K562 (cell line): ENCODE data around the gene DSG3.

Experiments used
- BACH1 ChIP-seq: fragments of 200-800 bp; sonication (Bioruptor generic); IDR thresholded peaks from 2 replicates; pipeline ENCODE4 v1.6.1; 2016; ENCODE audit warnings: missing genetic modification characterization, missing compliant biosample characterization
- E2F8 ChIP-seq: fragments of 450-650 bp; IDR thresholded peaks from 2 replicates; pipeline ENCODE4 v1.7.1; 2018; ENCODE audit warnings: mild to moderate bottlenecking, low read depth; ENCODE audit not compliant: partially characterized antibody
- EGR1 ChIP-seq: fragments of 450-650 bp; conservative IDR thresholded peaks from 2 replicates; pipeline ENCODE4 v1.6.1; 2017; ENCODE audit warnings: mild to moderate bottlenecking
- ELF1 ChIP-seq: fragments of 200-800 bp; sonication (Bioruptor generic); IDR thresholded peaks from 2 replicates; pipeline ENCODE4 v1.6.1; 2016; ENCODE audit warnings: missing genetic modification characterization, missing compliant biosample characterization
- RBM15 ChIP-seq: fragments of 200-400 bp; formaldehyde crosslinking; IDR thresholded peaks from 2 replicates; pipeline ENCODE4 v1.6.1; 2018; ENCODE audit warnings: mild to moderate bottlenecking, low read length, moderate library complexity; ENCODE audit not compliant: insufficient read depth
- RNF219 ChIP-seq: fragments of 250-450 bp; sonication (Bioruptor Pico); IDR thresholded peaks from 2 replicates; pipeline ENCODE4 v1.5.0; 2022; ENCODE audit warnings: mild to moderate bottlenecking
- SREBF1 ChIP-seq: fragments of 150-350 bp; IDR thresholded peaks from 2 replicates; pipeline ENCODE4 v1.6.1; 2014; ENCODE audit warnings: antibody characterized with exemption, low read depth, low read length, borderline replicate concordance
- TAF1 ChIP-seq: IDR thresholded peaks from 2 replicates; pipeline ENCODE4 v1.6.1; 2011; ENCODE audit warnings: mild to moderate bottlenecking, low read length, moderate library complexity; ENCODE audit not compliant: insufficient read depth, control insufficient read depth, severe bottlenecking; ENCODE audit errors: extremely low read depth
- TGIF2 ChIP-seq: sonication (generic); formaldehyde crosslinking; IDR thresholded peaks from 2 replicates; pipeline ENCODE4 v1.8.1; 2022; ENCODE audit warnings: mild to moderate bottlenecking, missing genetic modification reagents, moderate library complexity
- ZBTB1 ChIP-seq: sonication (generic); formaldehyde crosslinking; IDR thresholded peaks from 2 replicates; pipeline ENCODE4 v1.8.1; 2023; ENCODE audit warnings: missing genetic modification reagents, low read depth, mild to moderate bottlenecking, borderline replicate concordance
- TF ChIP-seq, protein P1 (sequence below), 3 experiments: IDR thresholded peaks in 2 of 3; conservative IDR thresholded peaks in 1 of 3; 2 replicates each; pipeline ENCODE4 v1.5.1; 2011 to 2012; ENCODE audit warnings: low read length in 3 of 3, mild to moderate bottlenecking in 3 of 3, control low read depth in 2 of 3, improper control_type of control experiment in 1 of 3, inconsistent platforms in 1 of 3, low read depth in 1 of 3, mixed read lengths in 1 of 3, moderate library complexity in 1 of 3; ENCODE audit not compliant: insufficient read depth in 2 of 3

DNA sequence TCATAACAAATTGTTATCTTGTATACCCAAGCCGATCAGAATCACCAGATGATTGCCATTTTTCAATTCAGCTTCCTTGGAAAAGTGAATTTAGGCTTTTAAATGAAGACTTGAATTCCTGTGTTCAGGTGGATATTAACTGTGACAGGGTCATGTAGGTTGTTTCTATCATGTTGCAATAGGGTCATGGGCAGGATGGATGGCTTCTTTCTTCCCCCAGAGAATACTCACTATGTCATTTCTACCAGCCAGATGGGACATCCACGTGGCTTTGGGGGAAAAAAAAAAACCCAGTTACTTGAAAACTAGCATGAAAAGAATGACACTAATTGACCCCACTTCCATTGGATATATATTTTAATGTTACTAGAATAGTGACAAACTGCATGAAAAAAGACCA, 35.9 kb downstream of the DSG3 start:
- TF ChIP-seq RNF219 (CRISPR knock-in tag) = no peak
- no peak for TF ChIP-seq TGIF2 (CRISPR knock-in tag)
- no peak for TF ChIP-seq RBM15
- TF ChIP-seq ELF1 (tag) = no peak
- no peak for TF ChIP-seq SREBF1
- no peak for TF ChIP-seq E2F8
- TF ChIP-seq EGR1 = no peak
- TF ChIP-seq TAF1 = no peak
- TF ChIP-seq ZBTB1 (CRISPR knock-in tag) = no peak
- TF ChIP-seq, protein P1, sequence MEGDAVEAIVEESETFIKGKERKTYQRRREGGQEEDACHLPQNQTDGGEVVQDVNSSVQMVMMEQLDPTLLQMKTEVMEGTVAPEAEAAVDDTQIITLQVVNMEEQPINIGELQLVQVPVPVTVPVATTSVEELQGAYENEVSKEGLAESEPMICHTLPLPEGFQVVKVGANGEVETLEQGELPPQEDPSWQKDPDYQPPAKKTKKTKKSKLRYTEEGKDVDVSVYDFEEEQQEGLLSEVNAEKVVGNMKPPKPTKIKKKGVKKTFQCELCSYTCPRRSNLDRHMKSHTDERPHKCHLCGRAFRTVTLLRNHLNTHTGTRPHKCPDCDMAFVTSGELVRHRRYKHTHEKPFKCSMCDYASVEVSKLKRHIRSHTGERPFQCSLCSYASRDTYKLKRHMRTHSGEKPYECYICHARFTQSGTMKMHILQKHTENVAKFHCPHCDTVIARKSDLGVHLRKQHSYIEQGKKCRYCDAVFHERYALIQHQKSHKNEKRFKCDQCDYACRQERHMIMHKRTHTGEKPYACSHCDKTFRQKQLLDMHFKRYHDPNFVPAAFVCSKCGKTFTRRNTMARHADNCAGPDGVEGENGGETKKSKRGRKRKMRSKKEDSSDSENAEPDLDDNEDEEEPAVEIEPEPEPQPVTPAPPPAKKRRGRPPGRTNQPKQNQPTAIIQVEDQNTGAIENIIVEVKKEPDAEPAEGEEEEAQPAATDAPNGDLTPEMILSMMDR (IDR thresholded peaks at IDR 0.05 in 2 of 3, conservative IDR thresholded peaks at IDR 0.05 in 1 of 3; ENCODE audit: insufficient read depth in 2 of 3, low read depth in 1 of 3, low read length in 3 of 3) = no peak
- no peak for TF ChIP-seq BACH1 (tag)
